Fibroblast of mammary gland (primary cell): ENCODE measurements around the gene DYNLT5.

Source experiments
- DNase-seq: peaks from one replicate; pipeline ENCODE4 v3.0.0-alpha.2; 2010; ENCODE audit warnings: low read depth
- H3K4me3 ChIP-seq: 2 replicates; pipeline ENCODE4 v1.5.1; 2011; ENCODE audit warnings: low read depth, mild to moderate bottlenecking, low read length, moderate library complexity; ENCODE audit not compliant: control insufficient read depth
- CTCF ChIP-seq: conservative IDR thresholded peaks from 2 replicates; pipeline ENCODE4 v1.5.1; 2011; ENCODE audit warnings: low read depth, low read length, inconsistent platforms; ENCODE audit not compliant: control insufficient read depth, insufficient read depth

Gene DYNLT5

GRCh38 chr1:66761221-66761620, 9.0 kb downstream of the DYNLT5 start:
- peak; percentile 24 for TF ChIP-seq CTCF
- H3K4me3 ChIP-seq = no peak overlapping the region
- peak; percentile 62 for DNase-seq

GRCh38 chr1:66764994-66765578, 12.8 kb downstream of the DYNLT5 start:
- DNase-seq = peak; percentile 66
- H3K4me3 ChIP-seq = no peak overlapping the region
- peak; percentile 74 for TF ChIP-seq CTCF

GRCh38 chr1:66767626-66768025, 15.4 kb downstream of the DYNLT5 start:
- no peak overlapping the region for H3K4me3 ChIP-seq
- no peak for DNase-seq
- TF ChIP-seq CTCF = no peak

- DNase-seq = no peak
- TF ChIP-seq CTCF = no peak
- H3K4me3 ChIP-seq = no peak overlapping the region
Observed at GRCh38 chr1:66768965-66769364, 16.7 kb downstream of the DYNLT5 start.

GRCh38 chr1:66769512-66770229, 17.4 kb downstream of the DYNLT5 start:
- H3K4me3 ChIP-seq = no peak overlapping the region
- TF ChIP-seq CTCF = no peak
- no peak for DNase-seq

GRCh38 chr1:66770240-66770639, 18.0 kb downstream of the DYNLT5 start:
- DNase-seq = no peak
- H3K4me3 ChIP-seq = no peak overlapping the region
- no peak for TF ChIP-seq CTCF
